ENCODE data around the gene CDK2.

- TF ChIP-seq SMC3 (IDR thresholded peaks at IDR 0.05) (no peak), POLR2A (IDR thresholded peaks at IDR 0.05; ENCODE audit: low read length) (no peak), NR3C1 (IDR thresholded peaks at IDR 0.05) (no peak), CTCF (IDR thresholded peaks at IDR 0.05) (no peak), RFX5 (IDR thresholded peaks at IDR 0.05) (no peak), JUN (IDR thresholded peaks at IDR 0.05) (no peak), MYC (IDR thresholded peaks at IDR 0.05; ENCODE audit: borderline replicate concordance, low read length) (no peak), BHLHE40 (IDR thresholded peaks at IDR 0.05; ENCODE audit: low read depth, low read length) (no peak), HMGXB4 (CRISPR knock-in tag; IDR thresholded peaks at IDR 0.05; ENCODE audit: borderline replicate concordance) (no peak)
- TF ChIP-seq, protein P1, sequence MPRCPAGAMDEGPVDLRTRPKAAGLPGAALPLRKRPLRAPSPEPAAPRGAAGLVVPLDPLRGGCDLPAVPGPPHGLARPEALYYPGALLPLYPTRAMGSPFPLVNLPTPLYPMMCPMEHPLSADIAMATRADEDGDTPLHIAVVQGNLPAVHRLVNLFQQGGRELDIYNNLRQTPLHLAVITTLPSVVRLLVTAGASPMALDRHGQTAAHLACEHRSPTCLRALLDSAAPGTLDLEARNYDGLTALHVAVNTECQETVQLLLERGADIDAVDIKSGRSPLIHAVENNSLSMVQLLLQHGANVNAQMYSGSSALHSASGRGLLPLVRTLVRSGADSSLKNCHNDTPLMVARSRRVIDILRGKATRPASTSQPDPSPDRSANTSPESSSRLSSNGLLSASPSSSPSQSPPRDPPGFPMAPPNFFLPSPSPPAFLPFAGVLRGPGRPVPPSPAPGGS (IDR thresholded peaks at IDR 0.05) = no peak
Measured at GRCh38 chr12:55969356-55969755, 2.7 kb downstream of the CDK2 start.

Data from A549 (cell line).